NCI-H2029 treated with DMSO at 0.1 percent for 48 hours (cell line): ENCODE data around the gene EIF2AK2.

ENCODE experiments used
- DNase-seq: peaks from one replicate; lab custom pipeline; 2025; lab: John Stamatoyannopoulos, UW

EIF2AK2 gene

GRCh38 chr2:37168217-37168981 lies 11.6 kb upstream of the EIF2AK2 start:
- DNase-seq = no peak

- DNase-seq = no peak
Observed at GRCh38 chr2:37167636-37168180, 10.9 kb upstream of the EIF2AK2 start.

GRCh38 chr2:37164757-37165156 lies 8.0 kb upstream of the EIF2AK2 start:
- no peak for DNase-seq

GRCh38 chr2:37156071-37156856 lies 516 bp downstream of the EIF2AK2 start:
- DNase-seq = no peak

- no peak for DNase-seq
Observed at GRCh38 chr2:37154785-37155184, 2.0 kb downstream of the EIF2AK2 start.

GRCh38 chr2:37153224-37153623 lies 3.6 kb downstream of the EIF2AK2 start:
- no peak for DNase-seq

- no peak for DNase-seq
Observed at GRCh38 chr2:37149626-37150322, 7.0 kb downstream of the EIF2AK2 start.

- DNase-seq = no peak
Observed at GRCh38 chr2:37148325-37148724, 8.5 kb downstream of the EIF2AK2 start.

GRCh38 chr2:37146062-37146461 lies 10.7 kb downstream of the EIF2AK2 start:
- DNase-seq = no peak

- no peak for DNase-seq
Observed at GRCh38 chr2:37143974-37144373, 12.8 kb downstream of the EIF2AK2 start.

- no peak for DNase-seq
Observed at GRCh38 chr2:37142546-37142945, 14.2 kb downstream of the EIF2AK2 start.

- DNase-seq = no peak
Observed at GRCh38 chr2:37132914-37133313, 23.9 kb downstream of the EIF2AK2 start.

- no peak for DNase-seq
Observed at GRCh38 chr2:37125416-37125815, 31.4 kb downstream of the EIF2AK2 start.

GRCh38 chr2:37119157-37119556 lies 37.6 kb downstream of the EIF2AK2 start:
- DNase-seq = no peak

- DNase-seq = no peak
Observed at GRCh38 chr2:37117566-37117965, 39.2 kb downstream of the EIF2AK2 start.

- no peak for DNase-seq
Observed at GRCh38 chr2:37111958-37112357, 44.8 kb downstream of the EIF2AK2 start.

GRCh38 chr2:37110306-37111212 lies 46.2 kb downstream of the EIF2AK2 start:
- no peak for DNase-seq

- DNase-seq = no peak
Observed at GRCh38 chr2:37109523-37109922, 47.3 kb downstream of the EIF2AK2 start.

GRCh38 chr2:37105150-37105549 lies 51.6 kb downstream of the EIF2AK2 start:
- no peak for DNase-seq

GRCh38 chr2:37104178-37104577 lies 52.6 kb downstream of the EIF2AK2 start:
- DNase-seq = no peak

GRCh38 chr2:37102588-37102987 lies 54.2 kb downstream of the EIF2AK2 start:
- DNase-seq = no peak
